Measurements from ENCODE around the gene PGPEP1. TPM values are rescaled to one million over a fixed set of nuclear protein-coding genes. Genes with fewer than 3 reads are reported as not detected.
A peak's percentile ranks its signal among the peaks of the same experiment; 100 is the strongest.
"Not testable (repeated sequence)": the region's sequence is repeated elsewhere in the genome, so short reads cannot be mapped to it uniquely, and the experiment has no call there.

The PGPEP1 gene
- total and polyA plus RNA-seq, 4 experiments from 2014 or later, result 6.8 to 49.2 (median 27.1) TPM

DNA sequence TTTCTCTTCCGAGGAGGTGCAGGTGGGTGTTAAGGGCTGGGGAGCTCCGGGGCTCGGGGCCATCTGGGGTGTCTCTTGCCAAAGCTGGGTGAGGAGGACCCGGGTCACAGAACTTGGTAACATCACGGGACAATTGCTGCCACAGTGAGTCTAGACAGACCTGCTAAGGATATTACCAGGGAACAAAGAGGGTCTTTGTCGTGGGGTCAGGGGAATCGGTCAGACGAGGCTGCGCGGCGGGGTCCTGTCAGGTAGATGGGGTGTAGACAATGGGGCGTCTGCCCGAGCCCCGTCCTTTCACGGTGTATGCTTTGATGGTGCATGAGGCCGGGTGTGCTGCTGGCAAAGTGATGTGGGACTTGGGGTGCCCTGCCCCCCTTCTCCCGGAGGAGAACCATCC, 7.8 kb downstream of the PGPEP1 start:
- peaks cover 21 to 34% of the 10 kb centered on the region in 2 donors for H3K36me3 Mint-ChIP-seq
- CTCF ChIA-PET (ENCODE audit: partially characterized antibody), result interaction anchor here (1.0 kb wide), 1 partner anchor 40 kb away, joined by 3 read pairs; no protein-coding TSS in a partner anchor

GRCh38 chr19:18348818-18349339, 8.5 kb downstream of the PGPEP1 start:
- H3K27ac Mint-ChIP-seq, H3K9me3 Mint-ChIP-seq: not testable (repeated sequence)

More for the DNA sequence above, 7.8 kb downstream of the PGPEP1 start:
- Mint-ChIP-seq H3K4me3 (no peak overlapping the region), H3K4me1 (peaks cover 4 to 13% (median 6%) of the 10 kb centered on the region in 4 donors), H3K9me3 (no peaks in the 10 kb centered on the region), H3K27ac (peak overlapping the region in 1 of 7 donors; percentile 12), H3K27me3 (no peaks in the 10 kb centered on the region)
- no peak for DNase-seq
- Histone ChIP-seq H3K4me1 (ENCODE audit: insufficient read depth, low read length) (no peaks in the 10 kb centered on the region), H3K9me3 (ENCODE audit: control insufficient read depth in 1 of 2, low read length in 2 of 2) (no peaks in the 10 kb centered on the region), H3K27ac (ENCODE audit: low read depth, low read length) (no peak overlapping the region), H3K27me3 (ENCODE audit: insufficient read depth, low read length) (no peaks in the 10 kb centered on the region), H3K4me3 (ENCODE audit: low read length in 2 of 2) (no peak overlapping the region), H3K36me3 (ENCODE audit: insufficient read depth, low read length) (peaks cover 5% of the 10 kb centered on the region)
- intact Hi-C loops (cut with micrococcal nuclease), result no loop called here
- POLR2A ChIA-PET (ENCODE audit: partially characterized antibody), result no interaction called here

DNA sequence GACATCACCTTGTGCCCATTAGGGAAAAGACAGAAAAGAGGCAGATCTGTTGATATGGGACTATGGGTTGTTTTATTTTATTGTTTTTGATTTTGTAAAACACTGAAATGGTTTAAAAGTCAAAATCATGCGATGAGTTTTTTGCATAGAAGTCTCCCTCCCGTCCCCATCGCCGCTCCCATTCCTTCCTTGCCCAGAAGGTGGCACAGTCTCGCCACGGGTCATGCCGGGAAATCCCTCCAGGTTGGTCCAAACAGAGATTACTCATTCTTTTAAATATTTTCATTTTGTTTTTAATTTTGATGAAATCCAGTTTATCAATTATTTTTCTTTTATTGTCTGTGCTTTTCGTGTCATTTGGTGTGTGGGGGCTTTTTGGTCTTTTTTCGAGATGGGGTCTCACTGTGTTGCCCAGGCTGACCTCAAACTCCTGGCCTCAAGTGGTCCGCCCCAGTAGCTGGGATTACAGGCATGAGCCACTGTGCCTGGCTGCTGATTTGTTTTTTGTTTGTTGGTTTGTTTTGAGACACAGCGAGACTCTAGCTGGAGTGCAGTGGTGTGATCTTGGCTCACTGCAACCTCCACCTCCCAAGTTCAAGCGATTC, 9.2 kb downstream of the PGPEP1 start:
- no peaks in the 10 kb centered on the region for H3K27me3 ChIP-seq (ENCODE audit: insufficient read depth, low read length)
- H3K36me3 Mint-ChIP-seq, result peaks cover 21 to 36% of the 10 kb centered on the region in 2 donors
- H3K9me3 ChIP-seq (ENCODE audit: control insufficient read depth in 1 of 2, low read length in 2 of 2), result no peaks in the 10 kb centered on the region
- intact Hi-C loops (cut with micrococcal nuclease), result no loop called here
- ChIA-PET CTCF (ENCODE audit: partially characterized antibody) (interaction anchor here (0.8 to 0.9 kb wide), 2 partner anchors 21 to 70 kb away, joined by 3 read pairs; no protein-coding TSS in a partner anchor), POLR2A (ENCODE audit: partially characterized antibody) (no interaction called here)
- H3K27me3 Mint-ChIP-seq, result no peaks in the 10 kb centered on the region
- no peak overlapping the region for H3K4me3 Mint-ChIP-seq
- H3K4me1 ChIP-seq (ENCODE audit: insufficient read depth, low read length), result no peaks in the 10 kb centered on the region
- no peaks in the 10 kb centered on the region for H3K36me3 ChIP-seq (ENCODE audit: insufficient read depth, low read length)
- no peak overlapping the region for H3K4me3 ChIP-seq (ENCODE audit: low read length in 2 of 2)
- no peak overlapping the region for H3K27ac Mint-ChIP-seq
- H3K27ac ChIP-seq (ENCODE audit: low read depth, low read length), result no peak overlapping the region
- H3K4me1 Mint-ChIP-seq, result peaks cover 4 to 9% (median 7%) of the 10 kb centered on the region in 4 donors
- no peaks in the 10 kb centered on the region for H3K9me3 Mint-ChIP-seq
- DNase-seq, result no peak

More at GRCh38 chr19:18348818-18349339, 8.5 kb downstream of the PGPEP1 start:
- H3K36me3 ChIP-seq (ENCODE audit: insufficient read depth, low read length); H3K9me3 ChIP-seq (ENCODE audit: control insufficient read depth in 1 of 2, low read length in 2 of 2); H3K4me3 Mint-ChIP-seq; POLR2A ChIA-PET (ENCODE audit: partially characterized antibody); H3K27me3 Mint-ChIP-seq; DNase-seq; H3K27ac ChIP-seq (ENCODE audit: low read depth, low read length); H3K4me3 ChIP-seq (ENCODE audit: low read length in 2 of 2); H3K27me3 ChIP-seq (ENCODE audit: insufficient read depth, low read length); intact Hi-C loops (cut with micrococcal nuclease); H3K4me1 ChIP-seq (ENCODE audit: insufficient read depth, low read length): not testable (repeated sequence)
- H3K4me1 Mint-ChIP-seq, result peaks cover 4 to 12% (median 7%) of the 10 kb centered on the region in 4 donors
- CTCF ChIA-PET (ENCODE audit: partially characterized antibody), result interaction anchor here (0.6 to 0.9 kb wide), 2 partner anchors 69 to 379 kb away, joined by 3 to 5 read pairs; no protein-coding TSS in a partner anchor
- peaks cover 25 to 37% of the 10 kb centered on the region in 2 donors for H3K36me3 Mint-ChIP-seq

DNA sequence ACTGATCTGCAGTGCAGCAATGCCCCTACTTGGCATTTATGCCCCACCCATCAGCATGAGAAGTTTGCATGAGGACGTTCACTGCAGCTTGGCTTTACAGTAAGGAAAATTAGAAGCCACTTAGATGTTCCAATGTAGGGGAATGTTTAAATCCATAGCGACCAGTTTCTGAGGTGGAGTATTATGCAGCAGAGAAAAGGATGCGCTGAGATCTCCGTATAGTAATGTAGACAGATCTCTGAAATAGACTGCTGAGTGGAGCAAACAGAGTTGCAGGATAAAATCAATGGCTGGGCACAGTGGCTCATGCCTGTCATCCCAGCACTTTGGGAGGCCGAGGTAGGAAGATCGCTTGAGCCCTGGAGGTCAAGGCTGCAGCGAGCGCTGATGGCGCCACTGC, 10.1 kb downstream of the PGPEP1 start:
- no peaks in the 10 kb centered on the region for H3K36me3 ChIP-seq (ENCODE audit: insufficient read depth, low read length)
- no peaks in the 10 kb centered on the region for H3K27me3 ChIP-seq (ENCODE audit: insufficient read depth, low read length)
- Mint-ChIP-seq H3K4me1 (peaks cover 4 to 9% (median 7%) of the 10 kb centered on the region in 4 donors), H3K27ac (peak overlapping the region in 1 of 7 donors; percentile 16), H3K36me3 (peaks cover 20 to 36% of the 10 kb centered on the region in 2 donors), H3K27me3 (no peaks in the 10 kb centered on the region), H3K9me3 (no peaks in the 10 kb centered on the region), H3K4me3 (no peak overlapping the region)
- DNase-seq, result no peak
- ChIA-PET POLR2A (ENCODE audit: partially characterized antibody) (no interaction called here), CTCF (ENCODE audit: partially characterized antibody) (interaction anchor here (0.8 kb wide), 1 partner anchor 22 kb away, joined by 3 read pairs; no protein-coding TSS in a partner anchor)
- no peak overlapping the region for H3K4me3 ChIP-seq (ENCODE audit: low read length in 2 of 2)
- H3K9me3 ChIP-seq (ENCODE audit: control insufficient read depth in 1 of 2, low read length in 2 of 2), result no peaks in the 10 kb centered on the region
- H3K4me1 ChIP-seq (ENCODE audit: insufficient read depth, low read length), result no peaks in the 10 kb centered on the region
- no peak overlapping the region for H3K27ac ChIP-seq (ENCODE audit: low read depth, low read length)
- intact Hi-C loops (cut with micrococcal nuclease), result no loop called here

GRCh38 chr19:18351544-18351943, 11.1 kb downstream of the PGPEP1 start:
- H3K36me3 ChIP-seq (ENCODE audit: insufficient read depth, low read length), result no peaks in the 10 kb centered on the region
- DNase-seq, result no peak
- Mint-ChIP-seq H3K4me3 (no peak overlapping the region), H3K4me1 (peaks cover 0 to 6% (median 3%) of the 10 kb centered on the region in 4 donors), H3K27me3 (no peaks in the 10 kb centered on the region), H3K9me3 (no peaks in the 10 kb centered on the region), H3K36me3 (peaks cover 25 to 34% of the 10 kb centered on the region in 2 donors), H3K27ac (no peak overlapping the region)
- no peak overlapping the region for H3K27ac ChIP-seq (ENCODE audit: low read depth, low read length)
- no peaks in the 10 kb centered on the region for H3K27me3 ChIP-seq (ENCODE audit: insufficient read depth, low read length)
- ChIA-PET POLR2A (ENCODE audit: partially characterized antibody) (no interaction called here), CTCF (ENCODE audit: partially characterized antibody) (no interaction called here)
- intact Hi-C loops (cut with micrococcal nuclease), result no loop called here
- H3K4me3 ChIP-seq (ENCODE audit: low read length in 2 of 2), result no peak overlapping the region
- H3K9me3 ChIP-seq (ENCODE audit: control insufficient read depth in 1 of 2, low read length in 2 of 2), result no peaks in the 10 kb centered on the region
- H3K4me1 ChIP-seq (ENCODE audit: insufficient read depth, low read length), result no peaks in the 10 kb centered on the region

DNA sequence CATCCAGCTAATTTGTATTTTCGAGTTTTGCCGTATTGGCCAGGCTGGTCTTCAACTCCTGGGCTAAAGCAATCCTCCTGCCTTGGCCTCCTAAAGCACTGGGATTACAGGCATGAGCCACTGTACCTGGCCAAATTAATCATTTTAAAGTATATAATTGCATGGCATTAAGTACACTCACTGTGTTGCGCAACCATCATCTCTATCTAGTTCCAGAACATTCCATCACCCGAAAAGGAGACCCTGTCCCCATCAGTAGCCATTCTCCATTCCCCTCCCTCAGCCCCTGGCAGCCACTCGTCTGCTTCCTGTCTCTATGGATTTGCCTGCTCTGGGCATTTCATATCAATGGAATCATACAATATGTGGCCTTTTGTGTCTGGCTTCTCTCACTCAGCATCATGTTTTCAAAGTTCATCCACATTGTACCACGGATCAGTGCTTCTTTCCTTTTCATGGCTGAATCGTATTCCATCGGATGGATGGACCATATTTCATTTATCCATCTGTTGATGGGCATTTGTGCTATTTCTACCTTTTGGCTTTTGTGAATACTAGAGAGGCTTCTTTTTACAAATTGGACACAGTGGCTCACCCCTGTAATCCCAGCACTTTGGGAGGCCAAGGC, 13.1 kb downstream of the PGPEP1 start:
- peaks cover 27 to 44% of the 10 kb centered on the region in 2 donors for H3K36me3 Mint-ChIP-seq
- Histone ChIP-seq H3K4me3 (ENCODE audit: low read length in 2 of 2) (no peak overlapping the region), H3K4me1 (ENCODE audit: insufficient read depth, low read length) (no peaks in the 10 kb centered on the region), H3K27ac (ENCODE audit: low read depth, low read length) (no peak overlapping the region), H3K9me3 (ENCODE audit: control insufficient read depth in 1 of 2, low read length in 2 of 2) (no peaks in the 10 kb centered on the region), H3K27me3 (ENCODE audit: insufficient read depth, low read length) (no peaks in the 10 kb centered on the region), H3K36me3 (ENCODE audit: insufficient read depth, low read length) (peaks cover 12% of the 10 kb centered on the region)
- intact Hi-C loops (cut with micrococcal nuclease), result no loop called here
- H3K9me3 Mint-ChIP-seq, result no peaks in the 10 kb centered on the region
- ChIA-PET CTCF (ENCODE audit: partially characterized antibody) (no interaction called here), POLR2A (ENCODE audit: partially characterized antibody) (no interaction called here)
- no peaks in the 10 kb centered on the region for H3K27me3 Mint-ChIP-seq
- no peak overlapping the region for H3K4me3 Mint-ChIP-seq
- no peak overlapping the region for H3K27ac Mint-ChIP-seq
- no peak for DNase-seq
- peaks cover 0 to 4% (median 0%) of the 10 kb centered on the region in 4 donors for H3K4me1 Mint-ChIP-seq

DNA sequence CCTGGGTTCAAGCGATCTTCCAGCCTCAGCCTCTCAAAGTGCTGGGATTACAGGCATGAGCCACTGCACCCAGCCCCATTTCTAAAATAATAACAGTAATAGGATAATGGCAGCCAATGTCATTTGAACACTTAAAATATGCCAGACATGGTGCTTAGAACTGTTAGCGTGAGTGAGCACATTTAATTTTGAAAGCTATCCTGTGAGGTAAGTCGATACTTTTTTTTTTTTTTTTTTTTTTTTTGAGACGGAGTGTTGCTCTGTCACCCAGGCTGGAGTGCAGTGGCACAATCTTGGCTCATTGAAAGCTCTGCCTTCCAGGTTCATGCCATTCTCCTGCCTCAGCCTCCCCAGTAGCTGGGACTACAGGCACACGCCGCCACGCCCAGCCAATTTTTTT, 14.3 kb downstream of the PGPEP1 start:
- H3K4me3 ChIP-seq (ENCODE audit: low read length in 2 of 2); H3K4me3 Mint-ChIP-seq; H3K27ac ChIP-seq (ENCODE audit: low read depth, low read length); POLR2A ChIA-PET (ENCODE audit: partially characterized antibody); H3K4me1 Mint-ChIP-seq; H3K9me3 Mint-ChIP-seq; CTCF ChIA-PET (ENCODE audit: partially characterized antibody); DNase-seq; H3K4me1 ChIP-seq (ENCODE audit: insufficient read depth, low read length); H3K27ac Mint-ChIP-seq; intact Hi-C loops (cut with micrococcal nuclease); H3K27me3 Mint-ChIP-seq; H3K9me3 ChIP-seq (ENCODE audit: control insufficient read depth in 1 of 2, low read length in 2 of 2); H3K27me3 ChIP-seq (ENCODE audit: insufficient read depth, low read length): not testable (repeated sequence)
- peaks cover 12% of the 10 kb centered on the region for H3K36me3 ChIP-seq (ENCODE audit: insufficient read depth, low read length)
- peaks cover 33 to 50% of the 10 kb centered on the region in 2 donors for H3K36me3 Mint-ChIP-seq

All from CD4-positive, alpha-beta memory T cell (primary cell).